Fibroblast of the aortic adventitia (primary cell): ENCODE data around the gene HNMT. TPM values are rescaled to one million over a fixed set of nuclear protein-coding genes. Genes with fewer than 3 reads are reported as not detected.

Experiments
- DNase-seq: peaks from one replicate; pipeline ENCODE4 v3.0.0-alpha.2; 2010; ENCODE audit warnings: low read depth
- H3K4me3 ChIP-seq: 2 replicates; pipeline ENCODE4 v1.5.1; 2011; ENCODE audit warnings: low read depth, mild to moderate bottlenecking, control low read depth, low read length, moderate library complexity
- CTCF ChIP-seq: IDR thresholded peaks from 2 replicates; pipeline ENCODE4 v1.5.1; 2011; ENCODE audit warnings: mild to moderate bottlenecking, low read length, control low read depth, inconsistent platforms; ENCODE audit not compliant: insufficient read depth
- total RNA-seq: library from RNA; depleted of rRNA; stranded (reverse); fragments of >200 nt; gene quantifications from 2 replicates; pipeline ENCODE4 v1.2.3, GENCODE V29; 2012; ENCODE audit warnings: low replicate concordance

Gene HNMT
- total RNA-seq, 1 donor: 32.2 TPM

DNA sequence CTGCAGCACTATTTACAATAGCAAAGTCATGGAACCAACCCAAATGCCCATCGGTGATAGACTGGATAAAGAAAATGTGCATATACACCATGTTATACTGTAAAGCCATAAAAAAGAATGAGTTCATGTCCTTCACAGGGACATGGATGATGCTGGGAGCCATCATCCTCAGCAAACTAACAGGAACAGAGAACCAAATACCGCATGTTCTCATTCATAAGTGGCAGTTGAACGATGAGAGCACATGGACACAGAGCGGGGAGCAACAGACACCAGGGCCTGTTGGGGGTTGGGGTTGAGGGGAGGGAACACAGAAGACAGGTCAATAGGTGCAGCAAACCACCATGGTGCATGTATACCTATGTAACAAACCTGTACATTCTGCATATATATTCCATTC, 33.5 kb downstream of the HNMT start:
- TF ChIP-seq CTCF: no peak
- DNase-seq: no peak
- no peak overlapping the region for H3K4me3 ChIP-seq

GRCh38 chr2:137998503-137998902, 34.2 kb downstream of the HNMT start:
- no peak for TF ChIP-seq CTCF
- DNase-seq: no peak
- H3K4me3 ChIP-seq: no peak overlapping the region

DNA sequence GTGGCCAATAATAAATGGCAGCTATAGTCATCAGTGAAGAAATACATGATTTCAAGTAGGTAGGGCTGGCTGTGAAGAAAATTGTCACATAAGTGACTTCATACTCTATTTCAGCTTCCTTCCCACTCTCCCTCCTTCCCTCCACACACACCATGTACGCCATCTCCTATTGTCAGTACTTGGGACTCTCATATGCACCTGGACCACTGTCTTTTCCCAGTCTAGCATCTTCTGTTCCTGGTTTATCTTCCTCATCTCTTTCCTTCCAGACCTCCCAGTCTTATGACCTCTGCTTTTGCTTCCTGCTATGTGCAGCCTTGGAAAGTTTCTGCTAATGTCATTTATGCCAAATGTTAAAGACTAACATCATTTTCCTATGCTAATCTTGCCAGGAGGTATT, 35.0 kb downstream of the HNMT start:
- no peak for TF ChIP-seq CTCF
- no peak overlapping the region for H3K4me3 ChIP-seq
- DNase-seq: no peak

DNA sequence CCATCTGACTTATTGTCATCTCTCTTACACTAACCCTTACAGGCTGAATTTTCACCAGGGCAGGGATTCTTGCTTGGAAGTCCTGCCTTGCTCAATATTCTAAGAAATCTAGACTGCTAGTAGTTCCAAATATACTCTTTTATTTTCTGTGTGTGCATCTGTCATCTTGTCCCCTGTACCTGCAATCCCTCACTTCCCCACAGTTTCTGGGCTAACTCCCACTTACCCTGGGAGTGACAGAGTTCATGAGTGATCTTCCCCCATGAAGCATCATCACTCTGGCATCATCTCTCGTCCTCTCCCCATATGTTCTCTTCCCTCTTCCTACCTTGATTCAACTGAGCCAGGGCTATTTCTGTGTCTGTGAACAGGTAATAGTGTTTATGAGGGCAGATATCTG, 35.7 kb downstream of the HNMT start:
- H3K4me3 ChIP-seq: no peak overlapping the region
- TF ChIP-seq CTCF: no peak
- DNase-seq: no peak

- TF ChIP-seq CTCF: no peak
- no peak for DNase-seq
- no peak overlapping the region for H3K4me3 ChIP-seq
These were observed 36.5 kb downstream of the HNMT start for GRCh38 chr2:138000796-138001195.

DNA sequence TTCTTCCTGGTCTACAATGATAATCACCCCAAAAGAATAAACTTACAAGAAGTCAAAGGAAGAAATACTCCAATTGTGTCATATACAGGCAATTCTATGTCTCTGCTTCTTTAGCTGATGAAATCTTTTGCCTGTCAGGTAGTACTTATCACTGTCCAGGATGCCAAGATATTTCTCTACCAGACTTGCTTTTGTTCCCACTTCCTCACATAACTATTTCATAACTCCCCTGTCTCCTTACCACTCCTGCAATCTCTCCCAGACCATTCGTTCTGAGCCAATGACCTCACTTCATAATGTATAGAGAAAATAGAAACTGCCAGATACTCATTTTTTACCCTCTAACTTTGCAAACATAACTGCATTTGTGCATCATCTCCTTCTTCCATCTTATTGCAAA, 39.1 kb downstream of the HNMT start:
- no peak overlapping the region for H3K4me3 ChIP-seq
- peak; percentile 20 for DNase-seq
- no peak for TF ChIP-seq CTCF

DNA sequence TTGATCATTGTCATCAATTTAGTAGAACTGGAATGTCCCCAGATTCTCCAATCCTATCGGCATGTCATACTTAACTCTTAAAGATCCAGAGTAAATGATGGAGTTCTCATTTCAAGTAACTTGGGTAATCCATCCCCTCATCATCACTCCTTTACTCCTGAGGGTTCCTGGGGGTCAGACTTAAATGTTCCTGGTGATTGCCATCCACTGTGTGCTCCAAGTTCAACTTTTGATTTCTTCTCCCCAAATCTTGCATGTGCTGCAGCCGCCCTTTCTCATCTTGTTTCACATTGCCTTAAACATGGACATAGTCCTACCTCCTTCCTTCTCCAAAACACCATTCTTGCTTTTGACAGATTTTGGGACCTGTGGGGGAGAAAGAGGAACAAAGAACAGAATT, 43.2 kb downstream of the HNMT start:
- TF ChIP-seq CTCF: no peak
- no peak overlapping the region for H3K4me3 ChIP-seq
- no peak for DNase-seq
